Sigmoid colon (tissue), 7 donors: ENCODE measurements around the gene LRP6. TPM values are rescaled to one million over a fixed set of nuclear protein-coding genes. Genes with fewer than 3 reads are reported as not detected.

Source experiments
- DNase-seq: peaks from one replicate; pipeline ENCODE4 v3.0.0-alpha.2; 2019
- H3K27ac ChIP-seq, 4 donors: fragments of 200-600 bp; sonication (generic); one replicate each; pipeline ENCODE4 v1.5.1; 2016 to 2019; ENCODE audit warnings: mild to moderate bottlenecking in 1 of 4
- H3K27me3 ChIP-seq, 3 donors: fragments of 200-600 bp; sonication (generic); one replicate each; pipeline ENCODE4 v1.5.1; 2019; ENCODE audit warnings: mild to moderate bottlenecking in 1 of 3
- H3K36me3 ChIP-seq, 4 donors: fragments of 200-600 bp; sonication (generic); one replicate each; pipeline ENCODE4 v1.5.1; 2016 to 2019
- H3K4me1 ChIP-seq, 4 donors: fragments of 200-600 bp; sonication (generic); one replicate each; pipeline ENCODE4 v1.5.1; 2017 to 2019
- H3K4me3 ChIP-seq, 4 donors: fragments of 200-600 bp; sonication (generic); one replicate each; pipeline ENCODE4 v1.5.1; 2017 to 2019; ENCODE audit warnings: mild to moderate bottlenecking in 2 of 4, moderate library complexity in 1 of 4
- H3K9me3 ChIP-seq, 4 donors: fragments of 200-600 bp in 3 of 4; sonication (generic) in 3 of 4; one replicate each; pipeline versions ENCODE4 v1.5.1 to v1.6.1; 2013 to 2019
- EP300 ChIP-seq, 4 donors: sonication (generic); formaldehyde crosslinking; IDR thresholded peaks; one replicate each; pipeline ENCODE4 v1.6.1; 2017; ENCODE audit warnings: antibody characterized with exemption in 4 of 4
- POLR2A ChIP-seq, 2 donors: fragments of 450-650 bp; IDR thresholded peaks; one replicate each; pipeline ENCODE4 v1.6.1; 2016; ENCODE audit warnings: antibody characterized with exemption in 2 of 2, mild to moderate bottlenecking in 2 of 2, moderate library complexity in 2 of 2
- POLR2AphosphoS5 ChIP-seq, 4 donors: sonication (generic); formaldehyde crosslinking; IDR thresholded peaks; one replicate each; pipeline ENCODE4 v1.6.1; 2017; ENCODE audit warnings: antibody characterized with exemption in 4 of 4
- WGBS, 2 donors: extraction: QIAGEN DNeasy Blood & Tissue Kit; methylation state at CpG; one replicate each; pipeline ENCODE4 v1.1.7; 2013; 5-methylcytosine and 5-hydroxymethylcytosine counted together
- intact Hi-C: fragments of 100-400 bp; cut with DNase I; formaldehyde crosslinking; loops from one replicate; pipeline ENCODE4 v1.15.1; 2023
- polyA plus RNA-seq, 3 donors: library from polyadenylated mRNA; stranded (reverse); fragments of 200-250 nt; gene quantifications; one replicate each; pipeline ENCODE4 v1.2.3, GENCODE V29; 2013
- total RNA-seq, 4 donors: library from RNA; depleted of rRNA; stranded (reverse); fragments of >200 nt; gene quantifications; one replicate each; pipeline ENCODE4 v1.1.0, GENCODE V29; 2016
- TF ChIP-seq, protein P1 (sequence below), 4 experiments: fragments of 450-650 bp in 3 of 4; fragments of 200-600 bp in 1 of 4; IDR thresholded peaks; one replicate each; pipeline ENCODE4 v1.5.1; 2016 to 2019; ENCODE audit warnings: antibody characterized with exemption in 4 of 4, mild to moderate bottlenecking in 3 of 4, moderate library complexity in 2 of 4
- donor health status: healthy with polysubstance abuse.
- donor health status: Bipolar disorder and iron deficiency.
- donor health status: healthy.

Gene LRP6
- total and polyA plus RNA-seq, 7 donors, result 1.8 to 55.1 (median 36.0) TPM

DNA sequence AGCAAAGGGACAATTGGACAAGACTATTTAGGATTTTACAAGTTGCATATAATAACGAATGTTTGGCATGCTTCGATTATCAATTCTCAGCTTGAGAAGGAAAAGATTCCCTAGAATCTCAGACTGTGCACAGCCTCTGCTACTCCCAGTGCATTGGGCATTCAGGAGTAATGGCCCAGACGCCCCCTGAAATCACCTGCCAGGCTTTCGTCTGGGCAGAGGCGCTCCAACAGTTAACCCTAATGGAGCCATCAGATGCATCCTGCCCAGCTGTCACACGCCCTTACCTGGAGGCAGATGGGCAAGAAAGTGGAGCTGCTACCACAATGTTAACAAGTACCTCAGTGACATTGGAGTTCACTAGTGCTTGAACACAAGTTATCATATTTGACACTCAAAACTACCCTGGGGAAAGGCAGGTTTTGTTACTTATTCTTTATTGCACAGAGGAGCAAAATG is 927 bp upstream of the LRP6 start:
- no peaks in the 10 kb centered on the region for H3K9me3 ChIP-seq
- peak overlapping the region; percentile 95 to 99 (median 97) for H3K27ac ChIP-seq
- WGBS, 2 donors, result 11 to 41% methylated on average over 6 of the region's 6 CpGs
- TF ChIP-seq EP300 (IDR thresholded peaks at IDR 0.05) (no peak), POLR2A (IDR thresholded peaks at IDR 0.05) (no peak), POLR2AphosphoS5 (IDR thresholded peaks at IDR 0.05) (no peak)
- TF ChIP-seq, protein P1, sequence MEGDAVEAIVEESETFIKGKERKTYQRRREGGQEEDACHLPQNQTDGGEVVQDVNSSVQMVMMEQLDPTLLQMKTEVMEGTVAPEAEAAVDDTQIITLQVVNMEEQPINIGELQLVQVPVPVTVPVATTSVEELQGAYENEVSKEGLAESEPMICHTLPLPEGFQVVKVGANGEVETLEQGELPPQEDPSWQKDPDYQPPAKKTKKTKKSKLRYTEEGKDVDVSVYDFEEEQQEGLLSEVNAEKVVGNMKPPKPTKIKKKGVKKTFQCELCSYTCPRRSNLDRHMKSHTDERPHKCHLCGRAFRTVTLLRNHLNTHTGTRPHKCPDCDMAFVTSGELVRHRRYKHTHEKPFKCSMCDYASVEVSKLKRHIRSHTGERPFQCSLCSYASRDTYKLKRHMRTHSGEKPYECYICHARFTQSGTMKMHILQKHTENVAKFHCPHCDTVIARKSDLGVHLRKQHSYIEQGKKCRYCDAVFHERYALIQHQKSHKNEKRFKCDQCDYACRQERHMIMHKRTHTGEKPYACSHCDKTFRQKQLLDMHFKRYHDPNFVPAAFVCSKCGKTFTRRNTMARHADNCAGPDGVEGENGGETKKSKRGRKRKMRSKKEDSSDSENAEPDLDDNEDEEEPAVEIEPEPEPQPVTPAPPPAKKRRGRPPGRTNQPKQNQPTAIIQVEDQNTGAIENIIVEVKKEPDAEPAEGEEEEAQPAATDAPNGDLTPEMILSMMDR (IDR thresholded peaks at IDR 0.05), result no peak
- H3K4me3 ChIP-seq, result peak overlapping the region in 3 of 4 donors; percentile 63 to 73 (median 72)
- H3K4me1 ChIP-seq, result peaks cover 0 to 24% (median 13%) of the 10 kb centered on the region in 4 donors
- no peaks in the 10 kb centered on the region for H3K36me3 ChIP-seq
- intact Hi-C loops, result loop anchor here (5.0 to 10.0 kb wide), 4 partner anchors 65 to 223 kb away; no protein-coding TSS in a partner anchor
- no peaks in the 10 kb centered on the region for H3K27me3 ChIP-seq
- DNase-seq, result no peak

DNA sequence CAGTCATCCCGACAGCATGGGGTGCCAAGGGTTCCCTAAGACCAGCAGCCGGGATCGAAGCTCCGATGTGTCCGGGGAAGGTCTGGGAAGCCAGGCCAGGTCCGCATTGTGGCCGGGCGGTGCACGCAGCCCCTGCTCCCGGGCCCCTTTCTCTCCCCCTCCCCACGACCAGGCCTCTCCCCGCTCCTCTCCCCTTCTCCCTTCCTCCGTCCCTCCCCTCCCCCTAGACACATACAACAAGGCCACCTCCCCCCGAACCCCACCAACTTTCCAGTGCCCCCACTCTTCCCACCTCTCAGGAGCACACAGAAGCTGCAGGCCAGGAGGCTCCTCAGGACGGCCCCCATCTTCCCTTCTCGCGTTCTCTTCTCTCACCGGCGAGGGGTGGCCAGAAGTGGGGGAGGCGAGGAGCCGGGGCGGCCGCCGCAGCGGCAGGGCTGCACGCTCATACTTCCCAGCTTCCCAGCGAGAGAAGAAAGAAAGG is 413 bp downstream of the LRP6 start:
- no peaks in the 10 kb centered on the region for H3K36me3 ChIP-seq
- DNase-seq, result no peak
- H3K27ac ChIP-seq, result peak overlapping the region; percentile 95 to 99 (median 97)
- intact Hi-C loops, result loop anchor here (5.0 to 10.0 kb wide), 4 partner anchors 66 to 222 kb away; no protein-coding TSS in a partner anchor
- no peaks in the 10 kb centered on the region for H3K9me3 ChIP-seq
- TF ChIP-seq EP300 (IDR thresholded peaks at IDR 0.05) (no peak), POLR2A (IDR thresholded peaks at IDR 0.05) (no peak), POLR2AphosphoS5 (IDR thresholded peaks at IDR 0.05) (no peak)
- TF ChIP-seq, protein P1 (IDR thresholded peaks at IDR 0.05), result no peak
- 0 to 1% methylated on average over 27 of the region's 27 CpGs for WGBS, 2 donors
- H3K27me3 ChIP-seq, result no peaks in the 10 kb centered on the region
- H3K4me1 ChIP-seq, result peaks cover 0 to 24% (median 13%) of the 10 kb centered on the region in 4 donors
- H3K4me3 ChIP-seq, result peak overlapping the region; percentile 63 to 81 (median 72)

DNA sequence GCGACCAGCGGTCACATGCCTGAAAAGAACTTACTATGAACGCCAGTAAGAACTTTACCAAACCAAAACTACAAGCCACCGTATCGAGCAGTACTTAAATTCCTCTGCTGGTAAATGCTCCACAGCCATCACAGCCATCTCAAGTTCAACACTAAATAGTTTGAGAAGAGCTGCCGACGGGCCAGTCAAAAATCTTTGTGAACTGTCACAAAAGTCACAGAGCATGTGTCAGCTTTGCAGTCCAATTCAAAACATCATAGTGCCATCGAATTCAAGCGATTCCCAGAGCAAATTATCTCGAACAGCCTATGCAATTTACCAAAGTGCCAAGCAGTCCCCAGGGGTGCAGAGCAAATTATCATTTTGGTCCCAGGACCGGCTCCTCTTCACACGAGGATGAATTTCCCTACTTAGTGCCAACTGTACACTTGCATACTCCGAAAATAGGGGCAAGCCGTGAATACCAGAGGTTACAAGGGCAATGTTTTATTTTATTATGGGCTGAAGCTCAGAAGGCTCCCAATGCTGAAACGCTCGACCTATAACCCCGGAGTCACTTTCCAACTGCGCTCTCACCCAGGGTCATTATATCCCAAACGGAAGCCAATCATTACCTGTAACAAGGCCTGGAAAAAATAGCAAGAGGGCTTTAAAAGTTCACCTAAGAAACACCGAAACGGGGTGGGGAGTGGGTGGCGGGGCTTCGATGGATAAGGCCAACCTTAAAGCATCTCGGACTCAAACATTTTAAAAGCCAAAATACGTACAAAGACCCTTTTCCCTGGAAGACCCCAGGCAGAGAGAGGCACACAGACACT is 1.1 kb downstream of the LRP6 start:
- Histone ChIP-seq H3K4me1 (peaks cover 0 to 24% (median 13%) of the 10 kb centered on the region in 4 donors), H3K27me3 (no peaks in the 10 kb centered on the region), H3K9me3 (no peaks in the 10 kb centered on the region), H3K4me3 (peak overlapping the region; percentile 63 to 81 (median 72)), H3K27ac (peak overlapping the region; percentile 95 to 99 (median 97)), H3K36me3 (no peaks in the 10 kb centered on the region)
- DNase-seq, result no peak
- WGBS, 2 donors, result 2 to 5% methylated on average over 25 of the region's 25 CpGs
- TF ChIP-seq, protein P1 (IDR thresholded peaks at IDR 0.05), result no peak
- TF ChIP-seq POLR2AphosphoS5 (IDR thresholded peaks at IDR 0.05), result peak in 2 of 4 donors; percentile 10 to 26
- intact Hi-C loops, result loop anchor here (5.0 to 10.0 kb wide), 4 partner anchors 67 to 221 kb away; no protein-coding TSS in a partner anchor

DNA sequence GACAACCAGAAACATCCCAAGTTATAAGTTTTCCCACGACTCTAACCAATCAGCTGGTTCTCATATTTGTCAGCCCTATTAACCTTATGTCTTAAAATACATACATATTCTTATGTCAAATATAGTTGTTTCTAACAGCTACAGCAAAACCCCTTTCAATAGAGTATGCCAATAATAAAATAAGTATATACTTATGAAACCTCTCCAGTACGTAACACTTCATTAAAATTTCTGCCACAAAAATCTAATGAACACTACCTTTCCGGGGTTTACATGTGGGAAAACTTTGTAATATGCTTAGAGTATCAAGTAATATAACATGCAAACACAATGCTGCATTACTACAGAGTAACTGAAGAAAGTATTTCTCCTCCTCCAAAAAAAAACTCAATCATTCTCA is 1.8 kb downstream of the LRP6 start:
- intact Hi-C loops, result loop anchor here (5.0 to 10.0 kb wide), 4 partner anchors 67 to 220 kb away; no protein-coding TSS in a partner anchor
- H3K27me3 ChIP-seq, result no peaks in the 10 kb centered on the region

More for the DNA sequence above, 1.8 kb downstream of the LRP6 start:
- no peak for DNase-seq
- WGBS, 2 donors, result 24 to 51% methylated on average over 3 of the region's 3 CpGs
- Histone ChIP-seq H3K27ac (peak overlapping the region; percentile 95 to 99 (median 97)), H3K9me3 (no peaks in the 10 kb centered on the region), H3K4me1 (peaks cover 0 to 24% (median 13%) of the 10 kb centered on the region in 4 donors), H3K36me3 (no peaks in the 10 kb centered on the region), H3K4me3 (peak overlapping the region; percentile 63 to 81 (median 72))
- TF ChIP-seq, protein P1 (IDR thresholded peaks at IDR 0.05), result no peak
- TF ChIP-seq POLR2A (IDR thresholded peaks at IDR 0.05) (no peak), EP300 (IDR thresholded peaks at IDR 0.05) (no peak), POLR2AphosphoS5 (IDR thresholded peaks at IDR 0.05) (no peak)
